D721Med (cell line): ENCODE data around the gene MLX.

Experiments used
- DNase-seq: peaks from one replicate; pipeline ENCODE4 v3.0.0; 2011; ENCODE audit warnings: low spot score; ENCODE audit not compliant: insufficient read length
- FAIRE-seq: peaks from 2 replicates; lab custom pipeline; 2011; peaks lifted over from hg19 to GRCh38; lab: Jason Lieb, UNC
- CTCF ChIP-seq: IDR thresholded peaks from 2 replicates; pipeline ENCODE4 v1.5.1; 2012; ENCODE audit warnings: mild to moderate bottlenecking, control low read depth; ENCODE audit not compliant: insufficient read depth; ENCODE audit errors: missing control alignments

Gene MLX

GRCh38 chr17:42563143-42563509 is 3.8 kb upstream of the MLX start:
- no peak for DNase-seq
- no peak for TF ChIP-seq CTCF
- FAIRE-seq: no peak

- TF ChIP-seq CTCF: no peak
- DNase-seq (no peak), FAIRE-seq (no peak)
Measured at GRCh38 chr17:42563543-42563942, 3.4 kb upstream of the MLX start.

- no peak for TF ChIP-seq CTCF
- DNase-seq (no peak), FAIRE-seq (no peak)
Measured at GRCh38 chr17:42563950-42564349, 3.0 kb upstream of the MLX start.

GRCh38 chr17:42564815-42565522 is 1.9 kb upstream of the MLX start:
- TF ChIP-seq CTCF: no peak
- no peak for FAIRE-seq
- DNase-seq: no peak

- no peak for TF ChIP-seq CTCF
- DNase-seq: no peak
- no peak for FAIRE-seq
Measured at GRCh38 chr17:42565523-42566214, 1.2 kb upstream of the MLX start.

GRCh38 chr17:42566215-42566882 is 551 bp upstream of the MLX start:
- FAIRE-seq (no peak), DNase-seq (no peak)
- TF ChIP-seq CTCF: no peak
